Trophoblast cell (in vitro differentiated cells and primary cell): ENCODE results near the gene DLL4.

Experiments
- DNase-seq, 2 donors: peaks; one replicate each; pipeline ENCODE4 v3.0.0-alpha.2; 2016
- H2AFZ ChIP-seq: 2 replicates; pipeline ENCODE4 v1.6.1; 2013; ENCODE audit warnings: low read length, moderate library complexity, mild to moderate bottlenecking; ENCODE audit not compliant: insufficient read depth, poor library complexity
- H2AK5ac ChIP-seq: 2 replicates; pipeline ENCODE4 v1.6.1; 2013; ENCODE audit warnings: mild to moderate bottlenecking, low read length
- H2BK120ac ChIP-seq: 2 replicates; pipeline ENCODE4 v1.6.1; 2013; ENCODE audit warnings: low read length, mild to moderate bottlenecking, moderate library complexity; ENCODE audit not compliant: insufficient read depth, poor library complexity
- H2BK12ac ChIP-seq: 2 replicates; pipeline ENCODE4 v1.6.1; 2013; ENCODE audit warnings: mild to moderate bottlenecking, low read length, moderate library complexity
- H2BK5ac ChIP-seq: 2 replicates; pipeline ENCODE4 v1.6.1; 2013; ENCODE audit warnings: low read length, low read depth, moderate library complexity, mild to moderate bottlenecking; ENCODE audit not compliant: poor library complexity
- H3K14ac ChIP-seq: 2 replicates; pipeline ENCODE4 v1.6.1; 2013; ENCODE audit warnings: mild to moderate bottlenecking, low read length
- H3K18ac ChIP-seq: 2 replicates; pipeline ENCODE4 v1.6.1; 2013; ENCODE audit warnings: mild to moderate bottlenecking, low read length
- H3K23ac ChIP-seq: 2 replicates; pipeline ENCODE4 v1.6.1; 2013; ENCODE audit warnings: low read length
- H3K27ac ChIP-seq: 2 replicates; pipeline ENCODE4 v1.5.1; 2013; ENCODE audit warnings: low read depth, mild to moderate bottlenecking, inconsistent platforms, low read length, moderate library complexity
- H3K27me3 ChIP-seq: 2 replicates; pipeline ENCODE4 v1.6.1; 2013; ENCODE audit warnings: inconsistent platforms, mild to moderate bottlenecking, low read length, moderate library complexity; ENCODE audit not compliant: insufficient read depth
- H3K36me3 ChIP-seq, 2 experiments: 1 replicate in 1 of 2; 2 replicates in 1 of 2; pipeline ENCODE4 v1.6.1; 2013; ENCODE audit warnings: low read length in 2 of 2, mild to moderate bottlenecking in 2 of 2, moderate library complexity in 1 of 2; ENCODE audit not compliant: insufficient read depth in 2 of 2, control insufficient read depth in 1 of 2
- H3K4ac ChIP-seq: 2 replicates; pipeline ENCODE4 v1.6.1; 2013; ENCODE audit warnings: low read depth, mild to moderate bottlenecking, low read length, moderate library complexity
- H3K4me1 ChIP-seq, 2 experiments: 1 replicate in 1 of 2; 2 replicates in 1 of 2; pipeline ENCODE4 v1.6.1; 2013; ENCODE audit warnings: low read length in 2 of 2, mild to moderate bottlenecking in 2 of 2, moderate library complexity in 1 of 2; ENCODE audit not compliant: insufficient read depth in 2 of 2, control insufficient read depth in 1 of 2
- H3K4me2 ChIP-seq: 2 replicates; pipeline ENCODE4 v1.6.1; 2013; ENCODE audit warnings: inconsistent platforms, mild to moderate bottlenecking, low read length, moderate library complexity
- H3K4me3 ChIP-seq: 2 replicates; pipeline ENCODE4 v1.5.1; 2013; ENCODE audit warnings: mild to moderate bottlenecking, low read depth, low read length, inconsistent platforms
- H3K79me1 ChIP-seq: one replicate; pipeline ENCODE4 v1.6.1; 2013; ENCODE audit warnings: low read length
- H3K79me2 ChIP-seq: 2 replicates; pipeline ENCODE4 v1.6.1; 2013; ENCODE audit warnings: low read length, mild to moderate bottlenecking; ENCODE audit not compliant: control insufficient read depth, insufficient read depth, poor library complexity
- H3K9ac ChIP-seq: 2 replicates; pipeline ENCODE4 v1.6.1; 2013; ENCODE audit warnings: mild to moderate bottlenecking, low read length
- H3K9me3 ChIP-seq: 2 replicates; pipeline ENCODE4 v1.6.1; 2013; ENCODE audit warnings: low read depth, mild to moderate bottlenecking, control low read depth, inconsistent platforms, low read length; ENCODE audit not compliant: insufficient read depth
- H4K12ac ChIP-seq: 2 replicates; pipeline ENCODE4 v1.6.1; 2013; ENCODE audit warnings: low read depth, mild to moderate bottlenecking, low read length, moderate library complexity
- H4K8ac ChIP-seq: 2 replicates; pipeline ENCODE4 v1.6.1; 2013; ENCODE audit warnings: low read depth, mild to moderate bottlenecking, low read length, moderate library complexity
- H4K91ac ChIP-seq: one replicate; pipeline ENCODE4 v1.6.1; 2013; ENCODE audit warnings: low read depth, mild to moderate bottlenecking, low read length, moderate library complexity
- WGBS: extraction: QIAGEN DNeasy Blood & Tissue Kit; methylation state at CpG from one replicate; pipeline ENCODE4 v1.1.7; 2013; ENCODE audit warnings: missing lambda C conversion rate; ENCODE audit not compliant: insufficient read length, insufficient coverage; ENCODE audit errors: extremely low coverage; 5-methylcytosine and 5-hydroxymethylcytosine counted together

Gene DLL4

DNA sequence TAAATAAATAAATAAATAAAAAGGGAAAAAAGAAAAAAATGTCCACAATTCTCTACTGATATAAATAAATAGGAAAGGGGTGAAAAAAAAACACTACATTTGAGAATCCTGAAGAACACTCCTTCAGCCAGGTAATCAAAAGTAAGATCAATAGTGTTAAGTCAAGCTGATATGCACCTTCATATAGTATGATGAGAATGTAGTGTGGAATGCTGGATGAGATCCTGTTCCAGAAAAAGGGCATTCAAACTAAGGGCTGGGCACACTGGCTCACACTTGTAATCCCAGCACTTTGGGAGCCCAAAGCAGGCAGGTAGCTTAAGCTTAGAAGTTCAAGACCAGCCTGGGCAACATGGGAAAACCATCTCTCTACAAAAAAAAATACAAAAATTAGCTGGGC, 40.0 kb upstream of the DLL4 start:
- Histone ChIP-seq H3K18ac (no peak overlapping the region), H3K4me3 (no peak overlapping the region), H3K9ac (no peak overlapping the region), H3K4me2 (no peak overlapping the region), H3K79me1 (peaks cover 3% of the 10 kb centered on the region), H2BK120ac (no peak overlapping the region), H4K12ac (no peak overlapping the region), H2BK12ac (no peak overlapping the region), H2AFZ (no peak overlapping the region), H4K8ac (no peak overlapping the region), H3K27ac (no peak overlapping the region), H3K9me3 (no peaks in the 10 kb centered on the region), H3K79me2 (peaks cover 3% of the 10 kb centered on the region), H3K14ac (no peak overlapping the region), H3K27me3 (no peaks in the 10 kb centered on the region), H3K4ac (no peak overlapping the region), H4K91ac (no peak overlapping the region), H3K4me1 (peaks cover 3 to 4% of the 10 kb centered on the region in 2 experiments), H3K23ac (no peak overlapping the region), H2AK5ac (no peak overlapping the region), H2BK5ac (no peak overlapping the region), H3K36me3 (no peaks in the 10 kb centered on the region)
- peak in 1 of 2 donors; percentile 34 for DNase-seq

DNA sequence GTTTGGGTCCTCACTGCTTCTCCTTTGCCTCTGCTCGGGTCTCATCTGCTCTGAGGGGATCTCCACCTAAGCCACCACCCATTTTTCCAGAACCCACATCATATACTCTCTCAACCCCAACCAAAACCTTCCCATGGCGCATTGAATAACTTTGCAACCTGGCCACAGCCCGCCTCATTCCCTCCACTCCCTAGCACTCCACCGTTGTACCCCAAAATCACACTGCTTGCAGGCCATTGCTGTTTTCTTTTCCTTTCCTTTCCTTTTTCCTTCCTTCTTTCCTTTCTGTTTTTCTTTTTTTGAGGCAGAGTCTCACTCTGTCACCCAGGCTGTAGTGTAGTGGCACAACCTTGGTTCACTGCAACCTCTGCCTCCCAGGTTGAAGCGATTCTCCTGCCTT, 38.0 kb upstream of the DLL4 start:
- H2BK120ac ChIP-seq: no peak overlapping the region
- no peak overlapping the region for H4K91ac ChIP-seq
- no peak overlapping the region for H3K4me2 ChIP-seq
- peaks cover 8% of the 10 kb centered on the region for H3K79me1 ChIP-seq
- H3K4ac ChIP-seq: no peak overlapping the region
- H4K8ac ChIP-seq: no peak overlapping the region
- no peak overlapping the region for H3K23ac ChIP-seq
- no peaks in the 10 kb centered on the region for H3K9me3 ChIP-seq
- no peak overlapping the region for H2BK12ac ChIP-seq
- peaks cover 5 to 13% of the 10 kb centered on the region in 2 experiments for H3K4me1 ChIP-seq
- H3K36me3 ChIP-seq: peaks cover 1 to 4% of the 10 kb centered on the region in 2 experiments
- no peak overlapping the region for H2BK5ac ChIP-seq
- H2AK5ac ChIP-seq: no peak overlapping the region
- H3K9ac ChIP-seq: no peak overlapping the region
- H3K79me2 ChIP-seq: peaks cover 10% of the 10 kb centered on the region
- H3K27me3 ChIP-seq: no peaks in the 10 kb centered on the region
- no peak overlapping the region for H3K18ac ChIP-seq
- H3K4me3 ChIP-seq: no peak overlapping the region
- H2AFZ ChIP-seq: no peak overlapping the region
- no peak overlapping the region for H4K12ac ChIP-seq
- no peak overlapping the region for H3K14ac ChIP-seq
- 100% methylated on average over 1 of the region's 5 CpGs for WGBS
- no peak overlapping the region for H3K27ac ChIP-seq
- no peak for DNase-seq

DNA sequence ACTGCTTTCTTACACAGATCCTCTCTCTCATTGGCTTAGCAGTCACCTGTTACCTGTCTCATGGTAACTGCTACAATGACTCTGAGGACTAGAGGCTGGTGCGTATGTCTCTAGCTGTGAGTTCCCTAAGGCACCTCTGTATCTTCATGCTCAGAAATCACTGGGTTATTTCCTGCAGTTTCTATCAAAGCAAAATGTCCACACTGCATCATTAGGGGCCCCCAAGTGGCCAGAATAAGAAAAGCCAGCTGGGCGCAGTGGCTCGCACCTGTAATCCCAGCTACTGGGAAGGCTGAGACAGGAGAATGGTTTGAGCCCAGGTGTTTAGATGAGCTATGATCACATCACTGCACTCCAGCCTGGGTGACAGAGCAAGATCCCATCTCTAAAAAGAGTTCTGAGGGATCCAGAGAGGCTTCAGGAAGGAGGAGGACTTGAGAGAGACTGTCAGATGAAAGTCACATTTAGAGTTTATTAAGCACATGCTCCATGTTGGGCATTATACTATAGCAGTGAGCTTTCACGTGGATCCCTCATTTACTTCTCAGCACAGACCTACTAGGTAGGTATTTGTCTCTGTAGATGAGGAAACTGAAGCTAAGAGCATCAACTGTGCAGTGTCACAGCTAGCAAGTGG, 37.2 kb upstream of the DLL4 start:
- Histone ChIP-seq H3K4me1 (peaks cover 5 to 13% of the 10 kb centered on the region in 2 experiments), H3K9me3 (no peaks in the 10 kb centered on the region), H3K79me1 (peaks cover 8% of the 10 kb centered on the region), H3K18ac (no peak overlapping the region), H4K12ac (no peak overlapping the region), H3K36me3 (peaks cover 5 to 6% of the 10 kb centered on the region in 2 experiments), H3K27me3 (no peaks in the 10 kb centered on the region), H2BK120ac (no peak overlapping the region), H2BK12ac (no peak overlapping the region), H2BK5ac (no peak overlapping the region), H3K4me2 (no peak overlapping the region), H3K14ac (no peak overlapping the region), H4K91ac (no peak overlapping the region), H2AFZ (no peak overlapping the region), H3K4ac (no peak overlapping the region), H3K79me2 (peaks cover 10% of the 10 kb centered on the region), H2AK5ac (no peak overlapping the region), H3K4me3 (no peak overlapping the region), H3K9ac (no peak overlapping the region), H4K8ac (no peak overlapping the region), H3K27ac (no peak overlapping the region), H3K23ac (no peak overlapping the region)
- WGBS: no CpG with 5 or more reads among the region's 4 CpGs
- peak; percentile 50 to 71 for DNase-seq

DNA sequence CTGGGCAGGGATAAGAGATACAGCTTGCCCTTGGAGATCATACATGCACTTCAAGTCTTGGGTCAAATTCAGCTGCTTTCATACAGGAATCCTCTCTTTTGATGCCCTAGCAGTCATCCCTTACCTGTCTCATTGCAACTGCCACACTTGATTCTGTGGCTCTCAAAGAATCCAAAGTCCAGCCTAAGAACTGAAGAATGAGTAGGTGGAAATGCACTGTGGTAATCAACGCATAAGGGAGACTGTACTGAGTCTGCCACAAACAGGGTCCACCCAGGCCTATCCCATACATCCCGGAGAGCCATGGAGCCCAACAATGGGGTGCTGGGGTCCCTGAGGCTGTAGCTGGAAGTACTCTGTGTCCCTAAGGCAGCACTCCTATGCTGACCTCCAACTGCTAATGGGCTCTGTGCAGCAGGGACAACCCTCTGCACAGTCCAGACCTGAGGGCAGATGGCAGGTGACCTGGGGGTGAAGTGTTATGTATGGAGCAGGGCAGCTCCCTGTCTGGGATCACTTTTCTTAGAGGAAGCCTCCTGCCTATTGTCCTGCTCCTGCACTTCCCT, 36.6 kb upstream of the DLL4 start:
- Histone ChIP-seq H3K4me1 (peaks cover 5 to 13% of the 10 kb centered on the region in 2 experiments), H4K12ac (no peak overlapping the region), H3K27ac (no peak overlapping the region), H3K9me3 (no peaks in the 10 kb centered on the region), H4K91ac (no peak overlapping the region), H2BK5ac (no peak overlapping the region), H2AK5ac (no peak overlapping the region), H3K79me1 (peaks cover 8% of the 10 kb centered on the region), H3K36me3 (peaks cover 5 to 6% of the 10 kb centered on the region in 2 experiments), H4K8ac (no peak overlapping the region), H3K4me2 (no peak overlapping the region), H3K4ac (no peak overlapping the region), H3K27me3 (no peaks in the 10 kb centered on the region), H3K79me2 (peaks cover 10% of the 10 kb centered on the region), H3K9ac (no peak overlapping the region), H3K18ac (no peak overlapping the region), H3K23ac (no peak overlapping the region), H2BK12ac (no peak overlapping the region), H3K4me3 (no peak overlapping the region), H2AFZ (no peak overlapping the region), H3K14ac (no peak overlapping the region), H2BK120ac (no peak overlapping the region)
- WGBS: no CpG with 5 or more reads among the region's 2 CpGs
- no peak for DNase-seq
